K562 (cell line): Measurements from ENCODE around the gene GABPB1. TPM values are rescaled to one million over a fixed set of nuclear protein-coding genes. Genes with fewer than 3 reads are reported as not detected.
A peak's percentile ranks its signal among the peaks of the same experiment; 100 is the strongest.

Experiments used
- ATAC-seq: fragments of 200-7000 bp; cut with Tn5 transposase; 3 replicates; pipeline ENCODE4 v1.9.1; 2020; ENCODE audit warnings: moderate library complexity
- BruUV-seq: library from RNA; stranded (reverse); fragments of 400-500 nt; replicated peaks from 2 replicates; lab custom pipeline; 2021; lab: Mats Ljungman, UMichigan
- CTCF ChIA-PET: fragments of 300-600 bp; formaldehyde crosslinking; extraction: SDS; loops from one replicate; lab custom pipeline; 2021; ENCODE audit warnings: low intra/inter-chr PET ratio; lab: Yijun Ruan, JAX
- POLR2A ChIA-PET: fragments of 300-600, 350-650 bp; sonication (Branson Sonifier 250); formaldehyde crosslinking; extraction: SDS; loops from one replicate; lab custom pipeline; 2021; ENCODE audit warnings: antibody characterized with exemption, inconsistent platforms; lab: Yijun Ruan, JAX
- DNase-seq, 4 experiments: peaks; one replicate each; pipeline versions ENCODE4 v3.0.0 to v3.0.0-alpha.2; 2011 to 2018; ENCODE audit warnings: low spot score in 3 of 4, mixed read lengths in 3 of 4; ENCODE audit errors: extremely low read depth in 1 of 4
- FAIRE-seq: peaks from 2 replicates; lab custom pipeline; 2011; peaks lifted over from hg19 to GRCh38; lab: Jason Lieb, UNC
- H2AFZ ChIP-seq: 2 replicates; pipeline ENCODE4 v1.6.0; 2011; ENCODE audit warnings: low read depth, low read length, control low read depth, inconsistent platforms
- H3K27ac ChIP-seq: fragments of 200-600 bp; 3 replicates; pipeline ENCODE4 v1.8.0; 2011; ENCODE audit warnings: low read depth, mild to moderate bottlenecking, control low read depth, inconsistent platforms, low read length, moderate library complexity, mixed read lengths; ENCODE audit errors: extremely low read depth
- H3K27me3 ChIP-seq, 2 experiments: fragments of 300-600 bp in 1 of 2; 2 replicates in 1 of 2; 3 replicates in 1 of 2; pipeline versions ENCODE4 v1.6.0 to v1.8.0; 2011; ENCODE audit warnings: inconsistent platforms in 2 of 2, low read length in 2 of 2, mild to moderate bottlenecking in 1 of 2, mixed read lengths in 1 of 2, moderate library complexity in 1 of 2; ENCODE audit not compliant: control insufficient read depth in 2 of 2, insufficient read depth in 2 of 2
- H3K36me3 ChIP-seq: fragments of 300-600 bp; 3 replicates; pipeline ENCODE4 v1.8.0; 2011; ENCODE audit warnings: mild to moderate bottlenecking, low read length, inconsistent platforms; ENCODE audit not compliant: control insufficient read depth, insufficient read depth
- H3K4me1 ChIP-seq, 2 experiments: fragments of 200-600 bp in 1 of 2; replicated peaks in 1 of 2; 2 replicates in 1 of 2; 3 replicates in 1 of 2; pipeline versions ENCODE4 v1.5.1 to v1.8.0; 2011; ENCODE audit warnings: inconsistent platforms in 2 of 2, low read length in 2 of 2, mild to moderate bottlenecking in 1 of 2, mixed read lengths in 1 of 2, moderate library complexity in 1 of 2; ENCODE audit not compliant: control insufficient read depth in 2 of 2, insufficient read depth in 2 of 2
- H3K4me2 ChIP-seq: 2 replicates; pipeline ENCODE4 v1.6.1; 2011; ENCODE audit warnings: low read length, control low read depth, inconsistent platforms, mixed read lengths; ENCODE audit not compliant: insufficient read depth
- H3K4me3 ChIP-seq: fragments of 200-600 bp; sonication (generic), shearing (Covaris generic); 2 replicates; pipeline ENCODE4 v1.5.1; 2016; ENCODE audit warnings: control low read depth, inconsistent platforms
- H3K79me2 ChIP-seq: fragments of 200-600 bp; 3 replicates; pipeline ENCODE4 v1.8.0; 2011; ENCODE audit warnings: low read length, inconsistent platforms; ENCODE audit not compliant: control insufficient read depth, insufficient read depth
- H3K9ac ChIP-seq, 2 experiments: 2 replicates each; pipeline versions ENCODE4 v1.6.0 to v1.6.1; 2011; ENCODE audit warnings: low read depth in 2 of 2, low read length in 2 of 2, control low read depth in 1 of 2, inconsistent platforms in 1 of 2, mild to moderate bottlenecking in 1 of 2, mixed read lengths in 1 of 2; ENCODE audit not compliant: insufficient read depth in 1 of 2
- H3K9me1 ChIP-seq: one replicate; pipeline ENCODE4 v1.6.0; 2011; ENCODE audit warnings: inconsistent platforms, mild to moderate bottlenecking, low read length, moderate library complexity; ENCODE audit not compliant: control insufficient read depth, insufficient read depth
- H3K9me3 ChIP-seq: replicated peaks from 2 replicates; pipeline ENCODE4 v1.5.1; 2011; ENCODE audit warnings: low read depth, low read length, inconsistent platforms; ENCODE audit not compliant: control insufficient read depth, insufficient read depth
- H4K20me1 ChIP-seq: replicated peaks from 2 replicates; pipeline ENCODE4 v1.6.1; 2011; ENCODE audit warnings: low read length, inconsistent platforms, mixed read lengths; ENCODE audit not compliant: control insufficient read depth, insufficient read depth
- ARHGAP35 ChIP-seq: fragments of 450-650 bp; IDR thresholded peaks from 2 replicates; pipeline ENCODE4 v1.6.1; 2018; ENCODE audit not compliant: partially characterized antibody
- GABPB1 ChIP-seq: sonication (generic); formaldehyde crosslinking; IDR thresholded peaks from 2 replicates; pipeline ENCODE4 v1.8.0; 2022; ENCODE audit warnings: mild to moderate bottlenecking, missing genetic modification reagents
- HMBOX1 ChIP-seq: sonication (generic); IDR thresholded peaks from 2 replicates; pipeline ENCODE4 v1.6.1; 2016
- IRF9 ChIP-seq: fragments of 450-650 bp; IDR thresholded peaks from 2 replicates; pipeline ENCODE4 v1.6.1; 2016; ENCODE audit warnings: missing biosample characterization, missing genetic modification characterization
- PCBP2 ChIP-seq: fragments of 200-400 bp; formaldehyde crosslinking; IDR thresholded peaks from 2 replicates; pipeline ENCODE4 v1.6.1; 2018; ENCODE audit warnings: low read length, low read depth, mild to moderate bottlenecking, moderate library complexity; ENCODE audit not compliant: poor library complexity, severe bottlenecking
- SRSF1 ChIP-seq: fragments of 200-400 bp; formaldehyde crosslinking; IDR thresholded peaks from 2 replicates; pipeline ENCODE4 v1.6.1; 2017; ENCODE audit warnings: mild to moderate bottlenecking, low read depth, low read length, moderate library complexity
- XRCC5 ChIP-seq: fragments of 200-400 bp; formaldehyde crosslinking; IDR thresholded peaks from 2 replicates; pipeline ENCODE4 v1.6.1; 2017; ENCODE audit warnings: low read depth, mild to moderate bottlenecking, low read length
- ZBTB34 ChIP-seq: fragments of 250-450 bp; sonication (Bioruptor Pico); IDR thresholded peaks from 2 replicates; pipeline ENCODE4 v1.8.0; 2021; ENCODE audit warnings: mild to moderate bottlenecking, moderate library complexity
- WGBS: fragments of 100-300 bp; shearing (Covaris generic); methylation state at CpG from one replicate; pipeline ENCODE4 v1.1.6; 2016; ENCODE audit warnings: low coverage, mixed read lengths; ENCODE audit not compliant: insufficient coverage; ENCODE audit errors: missing lambda C conversion rate; 5-methylcytosine and 5-hydroxymethylcytosine counted together
- in situ Hi-C: fragments of 300-500 bp; cut with MboI; formaldehyde crosslinking; loops from 4 replicates; pipeline ENCODE4 v1.15.0; 2018; ENCODE audit warnings: inconsistent platforms, mixed read lengths
- intact Hi-C: fragments of 100-400 bp; cut with micrococcal nuclease; formaldehyde crosslinking; loops from 2 replicates; pipeline ENCODE4 v1.14.2; 2022
- polyA plus RNA-seq, 8 experiments: library from polyadenylated mRNA; depleted of rRNA in 4 of 8; stranded (reverse) in 5 of 8; unstranded in 3 of 8; fragments of >200 nt; fragmentation: Nextera tagmentation in 2 of 8; fragmentation: Illumina TruSeq in 1 of 8; extraction: Ambion mirVana in 2 of 8; extraction: Trizol in 1 of 8; gene quantifications; 2 replicates each; pipeline versions ENCODE4 v1.2.1 to v1.2.3, GENCODE V29; 2011 to 2014; ENCODE audit warnings: inconsistent platforms in 1 of 8, missing spikeins in 1 of 8
- total RNA-seq, 7 experiments: library from RNA; depleted of rRNA in 6 of 7; stranded (reverse); fragments of >200 nt in 6 of 7; fragmentation: Illumina TruSeq in 2 of 7; extraction: Trizol in 2 of 7; gene quantifications; 2 replicates each; pipeline versions ENCODE4 v1.2.1 to v1.2.3, GENCODE V29; 2011 to 2021; ENCODE audit warnings: low replicate concordance in 1 of 7

GABPB1 gene
- total and polyA plus RNA-seq, 9 of the 15 experiments (the other 6 are each of a cell fraction or from before 2014, with no cell fraction given), result 11.8 to 42.3 (median 33.2) TPM

- CTCF ChIA-PET, result no interaction called here
- Histone ChIP-seq H3K36me3 (no peaks in the 10 kb centered on the region), H3K27ac (no peak overlapping the region), H3K79me2 (no peaks in the 10 kb centered on the region), H4K20me1 (no peaks in the 10 kb centered on the region), H3K4me1 (no peaks in the 10 kb centered on the region), H3K9me3 (no peaks in the 10 kb centered on the region), H3K4me2 (no peak overlapping the region), H3K27me3 (no peaks in the 10 kb centered on the region), H3K4me3 (no peak overlapping the region), H3K9me1 (no peaks in the 10 kb centered on the region), H3K9ac (no peak overlapping the region), H2AFZ (peak overlapping the region; percentile 28; the same call in 1 of the 2 replicates)
- POLR2A ChIA-PET, result interaction anchor here (0.5 kb wide), 1 partner anchor 887 kb away, joined by 3 read pairs; no protein-coding TSS in a partner anchor
- no TSS peak for BruUV-seq
- FAIRE-seq, result no peak
- in situ Hi-C loops (no loop called here), intact Hi-C loops (no loop called here)
- no peak for ATAC-seq
- TF ChIP-seq IRF9 (tag) (no peak), SRSF1 (no peak), GABPB1 (CRISPR knock-in tag) (no peak), HMBOX1 (no peak), XRCC5 (no peak), ARHGAP35 (no peak), ZBTB34 (CRISPR knock-in tag) (no peak), PCBP2 (no peak)
- DNase-seq, result no peak
- WGBS, result 47% methylated on average over 3 of the region's 3 CpGs
These were observed 23.1 kb upstream of the GABPB1 start for GRCh38 chr15:50377867-50378751.
